Trophoblast cell (in vitro differentiated cells and primary cell): Measurements from ENCODE around the gene CDH10.
A peak's percentile ranks its signal among the peaks of the same experiment; 100 is the strongest.

Experiments used
- DNase-seq, 2 donors: peaks; one replicate each; pipeline ENCODE4 v3.0.0-alpha.2; 2016
- H2AFZ ChIP-seq: 2 replicates; pipeline ENCODE4 v1.6.1; 2013; ENCODE audit warnings: low read length, moderate library complexity, mild to moderate bottlenecking; ENCODE audit not compliant: insufficient read depth, poor library complexity
- H2AK5ac ChIP-seq: 2 replicates; pipeline ENCODE4 v1.6.1; 2013; ENCODE audit warnings: mild to moderate bottlenecking, low read length
- H2BK120ac ChIP-seq: 2 replicates; pipeline ENCODE4 v1.6.1; 2013; ENCODE audit warnings: low read length, mild to moderate bottlenecking, moderate library complexity; ENCODE audit not compliant: insufficient read depth, poor library complexity
- H2BK12ac ChIP-seq: 2 replicates; pipeline ENCODE4 v1.6.1; 2013; ENCODE audit warnings: mild to moderate bottlenecking, low read length, moderate library complexity
- H2BK5ac ChIP-seq: 2 replicates; pipeline ENCODE4 v1.6.1; 2013; ENCODE audit warnings: low read length, low read depth, moderate library complexity, mild to moderate bottlenecking; ENCODE audit not compliant: poor library complexity
- H3K14ac ChIP-seq: 2 replicates; pipeline ENCODE4 v1.6.1; 2013; ENCODE audit warnings: mild to moderate bottlenecking, low read length
- H3K18ac ChIP-seq: 2 replicates; pipeline ENCODE4 v1.6.1; 2013; ENCODE audit warnings: mild to moderate bottlenecking, low read length
- H3K23ac ChIP-seq: 2 replicates; pipeline ENCODE4 v1.6.1; 2013; ENCODE audit warnings: low read length
- H3K27ac ChIP-seq: 2 replicates; pipeline ENCODE4 v1.5.1; 2013; ENCODE audit warnings: low read depth, mild to moderate bottlenecking, inconsistent platforms, low read length, moderate library complexity
- H3K27me3 ChIP-seq: 2 replicates; pipeline ENCODE4 v1.6.1; 2013; ENCODE audit warnings: inconsistent platforms, mild to moderate bottlenecking, low read length, moderate library complexity; ENCODE audit not compliant: insufficient read depth
- H3K36me3 ChIP-seq, 2 experiments: 1 replicate in 1 of 2; 2 replicates in 1 of 2; pipeline ENCODE4 v1.6.1; 2013; ENCODE audit warnings: low read length in 2 of 2, mild to moderate bottlenecking in 2 of 2, moderate library complexity in 1 of 2; ENCODE audit not compliant: insufficient read depth in 2 of 2, control insufficient read depth in 1 of 2
- H3K4ac ChIP-seq: 2 replicates; pipeline ENCODE4 v1.6.1; 2013; ENCODE audit warnings: low read depth, mild to moderate bottlenecking, low read length, moderate library complexity
- H3K4me1 ChIP-seq, 2 experiments: 1 replicate in 1 of 2; 2 replicates in 1 of 2; pipeline ENCODE4 v1.6.1; 2013; ENCODE audit warnings: low read length in 2 of 2, mild to moderate bottlenecking in 2 of 2, moderate library complexity in 1 of 2; ENCODE audit not compliant: insufficient read depth in 2 of 2, control insufficient read depth in 1 of 2
- H3K4me2 ChIP-seq: 2 replicates; pipeline ENCODE4 v1.6.1; 2013; ENCODE audit warnings: inconsistent platforms, mild to moderate bottlenecking, low read length, moderate library complexity
- H3K4me3 ChIP-seq: 2 replicates; pipeline ENCODE4 v1.5.1; 2013; ENCODE audit warnings: mild to moderate bottlenecking, low read depth, low read length, inconsistent platforms
- H3K79me1 ChIP-seq: one replicate; pipeline ENCODE4 v1.6.1; 2013; ENCODE audit warnings: low read length
- H3K79me2 ChIP-seq: 2 replicates; pipeline ENCODE4 v1.6.1; 2013; ENCODE audit warnings: low read length, mild to moderate bottlenecking; ENCODE audit not compliant: control insufficient read depth, insufficient read depth, poor library complexity
- H3K9ac ChIP-seq: 2 replicates; pipeline ENCODE4 v1.6.1; 2013; ENCODE audit warnings: mild to moderate bottlenecking, low read length
- H3K9me3 ChIP-seq: 2 replicates; pipeline ENCODE4 v1.6.1; 2013; ENCODE audit warnings: low read depth, mild to moderate bottlenecking, control low read depth, inconsistent platforms, low read length; ENCODE audit not compliant: insufficient read depth
- H4K12ac ChIP-seq: 2 replicates; pipeline ENCODE4 v1.6.1; 2013; ENCODE audit warnings: low read depth, mild to moderate bottlenecking, low read length, moderate library complexity
- H4K8ac ChIP-seq: 2 replicates; pipeline ENCODE4 v1.6.1; 2013; ENCODE audit warnings: low read depth, mild to moderate bottlenecking, low read length, moderate library complexity
- H4K91ac ChIP-seq: one replicate; pipeline ENCODE4 v1.6.1; 2013; ENCODE audit warnings: low read depth, mild to moderate bottlenecking, low read length, moderate library complexity
- WGBS: extraction: QIAGEN DNeasy Blood & Tissue Kit; methylation state at CpG from one replicate; pipeline ENCODE4 v1.1.7; 2013; ENCODE audit warnings: missing lambda C conversion rate; ENCODE audit not compliant: insufficient read length, insufficient coverage; ENCODE audit errors: extremely low coverage; 5-methylcytosine and 5-hydroxymethylcytosine counted together

Gene CDH10

DNA sequence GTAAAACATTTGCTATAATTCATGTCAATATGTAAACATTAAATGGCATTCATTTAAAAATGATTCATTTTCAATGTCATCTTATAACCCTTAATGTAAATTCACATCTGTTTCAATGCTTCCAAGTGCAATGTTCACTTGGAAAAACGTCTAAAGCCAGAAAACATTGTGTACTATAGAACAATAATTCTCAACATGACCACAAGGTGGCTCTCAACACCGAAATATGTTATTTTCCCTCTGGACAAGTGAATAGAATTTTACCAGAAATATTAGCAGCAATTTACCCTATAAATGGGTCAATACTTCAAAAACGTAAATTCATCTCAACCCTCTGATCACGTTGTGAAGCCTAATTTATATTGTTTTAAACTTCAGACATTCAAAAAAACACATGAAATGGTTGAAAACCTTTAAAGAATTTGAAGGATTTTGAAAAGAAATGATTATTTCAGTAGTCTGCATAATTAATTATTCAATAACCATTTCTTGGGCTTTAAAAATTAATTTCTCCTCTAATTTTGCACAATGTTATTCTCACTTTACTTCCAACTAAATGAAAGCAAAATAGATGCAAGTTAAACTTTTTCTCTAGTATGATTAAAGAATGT, 11.0 kb downstream of the CDH10 start:
- Histone ChIP-seq H3K79me2 (no peaks in the 10 kb centered on the region), H3K27me3 (no peaks in the 10 kb centered on the region), H2BK5ac (no peak overlapping the region), H4K12ac (no peak overlapping the region), H3K18ac (no peak overlapping the region), H3K79me1 (no peaks in the 10 kb centered on the region), H3K4me1 (no peaks in the 10 kb centered on the region), H3K27ac (no peak overlapping the region), H3K4me2 (no peak overlapping the region), H2BK12ac (no peak overlapping the region), H4K91ac (no peak overlapping the region), H3K4me3 (no peak overlapping the region), H3K4ac (no peak overlapping the region), H4K8ac (no peak overlapping the region), H2AK5ac (no peak overlapping the region), H3K9ac (no peak overlapping the region), H2BK120ac (no peak overlapping the region), H2AFZ (no peak overlapping the region), H3K23ac (no peak overlapping the region), H3K36me3 (no peaks in the 10 kb centered on the region), H3K14ac (no peak overlapping the region), H3K9me3 (no peaks in the 10 kb centered on the region)
- no CpG with 5 or more reads among the region's 4 CpGs for WGBS
- DNase-seq = peak in 1 of 2 donors; percentile 76

DNA sequence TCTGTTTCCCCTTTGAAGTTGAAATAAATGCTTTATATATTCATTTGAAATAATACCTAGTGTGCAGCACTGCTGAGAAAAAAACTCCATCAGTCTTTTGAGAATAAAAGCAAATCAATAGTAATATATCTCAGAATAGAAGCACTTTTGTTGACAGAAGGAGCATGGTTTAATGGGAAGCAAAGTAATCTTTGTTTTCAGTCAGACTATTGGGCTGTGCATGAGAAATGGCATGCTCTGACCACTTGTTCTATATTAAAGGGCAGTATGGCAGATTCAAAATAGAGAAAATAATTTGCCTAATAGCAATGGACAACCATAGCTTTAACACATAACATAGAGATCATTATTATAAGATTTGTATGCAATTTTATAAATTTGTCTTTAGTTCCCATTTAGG, 12.4 kb downstream of the CDH10 start:
- H3K79me1 ChIP-seq = no peaks in the 10 kb centered on the region
- H4K12ac ChIP-seq = no peak overlapping the region
- no peaks in the 10 kb centered on the region for H3K4me1 ChIP-seq
- H2BK12ac ChIP-seq = no peak overlapping the region
- H3K18ac ChIP-seq = no peak overlapping the region
- no peak overlapping the region for H3K14ac ChIP-seq
- no peak overlapping the region for H3K4me3 ChIP-seq
- H3K36me3 ChIP-seq = no peaks in the 10 kb centered on the region
- H3K27ac ChIP-seq = no peak overlapping the region
- H4K91ac ChIP-seq = no peak overlapping the region
- H3K4me2 ChIP-seq = no peak overlapping the region
- no peaks in the 10 kb centered on the region for H3K79me2 ChIP-seq
- DNase-seq = no peak
- H3K27me3 ChIP-seq = no peaks in the 10 kb centered on the region
- H3K4ac ChIP-seq = no peak overlapping the region
- no peak overlapping the region for H4K8ac ChIP-seq
- H2AFZ ChIP-seq = no peak overlapping the region
- no peak overlapping the region for H2BK120ac ChIP-seq
- H2BK5ac ChIP-seq = no peak overlapping the region
- no peaks in the 10 kb centered on the region for H3K9me3 ChIP-seq
- no peak overlapping the region for H2AK5ac ChIP-seq
- H3K9ac ChIP-seq = no peak overlapping the region
- no peak overlapping the region for H3K23ac ChIP-seq

DNA sequence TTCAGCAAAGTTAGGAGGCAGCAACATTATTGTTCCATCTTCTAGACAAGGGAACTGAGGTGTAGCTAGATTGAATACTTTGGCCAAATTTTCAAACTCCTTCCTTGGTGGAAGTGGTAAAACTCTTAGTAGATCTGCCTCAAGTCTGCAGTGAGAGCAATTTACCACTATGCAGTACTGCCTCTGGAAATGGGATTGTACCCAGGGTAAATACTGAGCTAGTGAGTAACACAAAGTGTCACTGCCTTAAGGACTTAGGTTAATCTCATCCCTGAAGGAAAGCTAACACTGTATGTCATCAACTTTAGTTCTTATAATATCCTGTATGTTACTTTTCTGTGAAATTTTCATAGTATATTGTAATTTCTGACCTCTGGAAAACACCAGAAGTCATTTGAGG, 13.9 kb downstream of the CDH10 start:
- H2BK120ac ChIP-seq = no peak overlapping the region
- no peaks in the 10 kb centered on the region for H3K27me3 ChIP-seq
- no peak overlapping the region for H3K27ac ChIP-seq
- no peak overlapping the region for H3K9ac ChIP-seq
- no peak overlapping the region for H2BK12ac ChIP-seq
- no peaks in the 10 kb centered on the region for H3K4me1 ChIP-seq
- no peak overlapping the region for H3K23ac ChIP-seq
- H2AFZ ChIP-seq = no peak overlapping the region
- no peak overlapping the region for H2AK5ac ChIP-seq
- no peak overlapping the region for H3K18ac ChIP-seq
- no peaks in the 10 kb centered on the region for H3K79me2 ChIP-seq
- no peak overlapping the region for H4K91ac ChIP-seq
- H4K8ac ChIP-seq = no peak overlapping the region
- no peak overlapping the region for H3K4me3 ChIP-seq
- no peak for DNase-seq
- no peaks in the 10 kb centered on the region for H3K79me1 ChIP-seq
- H3K4ac ChIP-seq = no peak overlapping the region
- no peak overlapping the region for H3K4me2 ChIP-seq
- H3K36me3 ChIP-seq = no peaks in the 10 kb centered on the region
- no peak overlapping the region for H4K12ac ChIP-seq
- H3K9me3 ChIP-seq = no peaks in the 10 kb centered on the region
- H3K14ac ChIP-seq = no peak overlapping the region
- no peak overlapping the region for H2BK5ac ChIP-seq

DNA sequence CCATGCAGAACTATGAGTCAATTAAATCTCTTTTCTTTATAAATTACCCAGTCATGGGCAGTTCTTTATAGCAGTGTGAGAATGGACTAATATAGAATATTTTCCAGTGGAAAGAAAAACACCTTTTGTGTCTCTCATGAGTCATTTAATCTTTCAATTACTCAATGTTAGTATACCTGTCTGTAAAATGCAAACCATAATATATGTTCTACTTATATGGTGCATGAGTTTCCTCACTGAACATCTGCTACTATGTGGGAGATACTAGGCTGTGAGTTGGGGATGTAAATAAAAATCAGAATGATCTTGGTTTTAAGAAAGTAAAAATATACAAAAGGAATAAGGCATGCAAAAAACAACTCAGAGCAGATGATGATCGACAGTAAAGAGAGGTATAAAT, 15.0 kb downstream of the CDH10 start:
- Histone ChIP-seq H4K12ac (no peak overlapping the region), H3K27ac (no peak overlapping the region), H3K79me1 (no peaks in the 10 kb centered on the region), H3K4me1 (no peaks in the 10 kb centered on the region), H3K79me2 (no peaks in the 10 kb centered on the region), H3K9me3 (no peaks in the 10 kb centered on the region), H2AK5ac (no peak overlapping the region), H3K23ac (no peak overlapping the region), H3K9ac (no peak overlapping the region), H3K36me3 (no peaks in the 10 kb centered on the region), H2AFZ (no peak overlapping the region), H4K8ac (no peak overlapping the region), H3K4me3 (no peak overlapping the region), H3K4me2 (no peak overlapping the region), H2BK12ac (no peak overlapping the region), H3K4ac (no peak overlapping the region), H3K14ac (no peak overlapping the region), H3K27me3 (no peaks in the 10 kb centered on the region), H2BK5ac (no peak overlapping the region), H2BK120ac (no peak overlapping the region), H4K91ac (no peak overlapping the region), H3K18ac (no peak overlapping the region)
- no peak for DNase-seq
- no CpG with 5 or more reads among the region's 1 CpG for WGBS
